T-helper 22 cell (primary cell): ENCODE measurements around the gene TAF1L.
"Not testable (repeated sequence)": the region's sequence is repeated elsewhere in the genome, so short reads cannot be mapped to it uniquely, and the experiment has no call there.

Experiments
- DNase-seq: peaks from one replicate; pipeline ENCODE4 v3.0.0-alpha.2; 2020; ENCODE audit warnings: low read depth

Gene TAF1L, protein sequence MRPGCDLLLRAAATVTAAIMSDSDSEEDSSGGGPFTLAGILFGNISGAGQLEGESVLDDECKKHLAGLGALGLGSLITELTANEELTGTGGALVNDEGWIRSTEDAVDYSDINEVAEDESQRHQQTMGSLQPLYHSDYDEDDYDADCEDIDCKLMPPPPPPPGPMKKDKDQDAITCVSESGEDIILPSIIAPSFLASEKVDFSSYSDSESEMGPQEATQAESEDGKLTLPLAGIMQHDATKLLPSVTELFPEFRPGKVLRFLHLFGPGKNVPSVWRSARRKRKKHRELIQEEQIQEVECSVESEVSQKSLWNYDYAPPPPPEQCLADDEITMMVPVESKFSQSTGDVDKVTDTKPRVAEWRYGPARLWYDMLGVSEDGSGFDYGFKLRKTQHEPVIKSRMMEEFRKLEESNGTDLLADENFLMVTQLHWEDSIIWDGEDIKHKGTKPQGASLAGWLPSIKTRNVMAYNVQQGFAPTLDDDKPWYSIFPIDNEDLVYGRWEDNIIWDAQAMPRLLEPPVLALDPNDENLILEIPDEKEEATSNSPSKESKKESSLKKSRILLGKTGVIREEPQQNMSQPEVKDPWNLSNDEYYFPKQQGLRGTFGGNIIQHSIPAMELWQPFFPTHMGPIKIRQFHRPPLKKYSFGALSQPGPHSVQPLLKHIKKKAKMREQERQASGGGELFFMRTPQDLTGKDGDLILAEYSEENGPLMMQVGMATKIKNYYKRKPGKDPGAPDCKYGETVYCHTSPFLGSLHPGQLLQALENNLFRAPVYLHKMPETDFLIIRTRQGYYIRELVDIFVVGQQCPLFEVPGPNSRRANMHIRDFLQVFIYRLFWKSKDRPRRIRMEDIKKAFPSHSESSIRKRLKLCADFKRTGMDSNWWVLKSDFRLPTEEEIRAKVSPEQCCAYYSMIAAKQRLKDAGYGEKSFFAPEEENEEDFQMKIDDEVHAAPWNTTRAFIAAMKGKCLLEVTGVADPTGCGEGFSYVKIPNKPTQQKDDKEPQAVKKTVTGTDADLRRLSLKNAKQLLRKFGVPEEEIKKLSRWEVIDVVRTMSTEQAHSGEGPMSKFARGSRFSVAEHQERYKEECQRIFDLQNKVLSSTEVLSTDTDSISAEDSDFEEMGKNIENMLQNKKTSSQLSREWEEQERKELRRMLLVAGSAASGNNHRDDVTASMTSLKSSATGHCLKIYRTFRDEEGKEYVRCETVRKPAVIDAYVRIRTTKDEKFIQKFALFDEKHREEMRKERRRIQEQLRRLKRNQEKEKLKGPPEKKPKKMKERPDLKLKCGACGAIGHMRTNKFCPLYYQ (N-terminal part only)

GRCh38 chr9:32635362-32635761, at the start of gene TAF1L:
TAF1L (minus strand) TSS chr9:32635669; CDS start chr9:32635579, 90 bp downstream.
- no peak for DNase-seq

GRCh38 chr9:32681751-32682150, 46.3 kb upstream of the TAF1L start:
- DNase-seq: no peak

GRCh38 chr9:32677931-32678330, 42.5 kb upstream of the TAF1L start:
- DNase-seq: no peak

GRCh38 chr9:32672469-32672868, 37.0 kb upstream of the TAF1L start:
- no peak for DNase-seq

DNA sequence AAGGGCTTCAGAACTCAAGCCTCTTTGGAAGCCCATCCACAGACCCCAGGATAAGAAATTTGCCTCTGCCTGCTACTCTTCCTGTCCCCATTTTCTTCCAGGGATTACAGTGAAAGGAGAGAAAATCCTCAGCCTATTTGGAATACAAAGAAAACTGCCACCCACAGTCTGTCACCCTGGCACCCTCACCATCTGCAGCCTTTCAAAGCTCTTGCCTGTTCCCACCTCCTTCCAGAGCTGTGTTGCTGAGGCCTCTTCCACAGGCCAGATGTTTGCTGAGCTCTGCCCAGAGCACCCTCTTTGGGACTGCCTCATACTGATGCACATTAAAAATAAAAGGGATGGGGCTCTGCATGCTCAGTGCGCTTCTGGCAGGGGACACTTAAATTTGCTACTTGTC, 35.9 kb upstream of the TAF1L start:
- DNase-seq: no peak

GRCh38 chr9:32665101-32665500, 29.6 kb upstream of the TAF1L start:
- no peak for DNase-seq

- DNase-seq: no peak
These were observed 28.3 kb upstream of the TAF1L start for GRCh38 chr9:32663741-32664140.

DNA sequence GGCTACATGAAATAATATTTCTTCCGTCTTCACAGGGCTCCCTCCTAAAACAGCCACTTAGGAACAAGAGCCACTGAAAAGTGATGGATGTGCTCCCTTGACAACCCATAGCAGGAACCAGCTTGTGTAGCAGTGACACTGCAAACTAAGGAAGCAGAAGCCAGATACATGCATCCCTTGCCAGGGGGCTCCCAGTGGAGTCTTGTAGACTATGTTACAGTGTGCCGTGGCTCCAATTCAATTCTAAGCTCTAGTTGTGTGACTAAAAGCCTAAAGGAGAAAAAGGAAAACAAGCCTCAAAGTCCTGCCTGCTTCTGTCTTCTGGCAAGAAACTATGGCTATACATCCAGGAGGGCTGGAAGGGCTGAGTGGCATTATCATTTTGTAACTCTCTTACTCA, 12.2 kb upstream of the TAF1L start:
- no peak for DNase-seq

DNA sequence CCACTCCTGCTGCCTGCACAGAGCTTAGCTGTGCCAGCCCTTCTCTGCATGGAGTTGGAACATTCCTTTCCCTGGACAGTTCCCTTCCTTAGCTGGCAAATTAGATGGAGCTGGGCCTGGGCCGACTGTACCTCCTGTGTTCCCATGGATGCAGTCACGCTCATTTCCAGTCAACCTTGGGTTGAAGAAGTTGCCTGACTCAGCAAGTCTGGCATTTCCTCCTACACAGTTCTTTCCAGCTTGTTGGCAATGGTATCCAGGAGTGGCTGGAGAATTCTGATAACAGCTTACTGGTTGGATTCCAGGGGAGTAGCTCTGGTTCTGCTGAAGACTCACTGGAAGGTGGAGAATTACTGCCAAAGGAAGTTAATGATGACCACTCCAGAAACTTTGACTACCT, 9.2 kb upstream of the TAF1L start:
- DNase-seq: no peak

GRCh38 chr9:32633151-32633550, 2.3 kb downstream of the TAF1L start:
- DNase-seq: not testable (repeated sequence)

DNA sequence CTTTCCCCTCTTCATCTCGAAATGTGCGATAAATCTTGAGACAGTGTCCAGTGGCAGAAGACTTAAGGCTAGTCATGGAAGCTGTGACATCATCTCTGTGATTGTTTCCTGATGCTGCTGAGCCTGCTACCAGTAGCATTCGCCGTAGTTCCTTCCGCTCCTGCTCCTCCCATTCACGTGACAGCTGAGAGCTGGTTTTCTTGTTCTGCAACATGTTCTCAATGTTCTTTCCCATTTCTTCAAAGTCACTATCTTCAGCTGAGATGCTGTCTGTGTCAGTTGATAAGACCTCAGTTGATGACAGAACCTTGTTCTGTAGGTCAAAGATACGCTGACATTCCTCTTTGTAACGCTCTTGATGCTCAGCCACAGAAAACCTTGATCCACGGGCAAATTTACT, 3.5 kb downstream of the TAF1L start:
- no peak for DNase-seq

- no peak for DNase-seq
These were observed 8.0 kb downstream of the TAF1L start for GRCh38 chr9:32627394-32627954.

DNA sequence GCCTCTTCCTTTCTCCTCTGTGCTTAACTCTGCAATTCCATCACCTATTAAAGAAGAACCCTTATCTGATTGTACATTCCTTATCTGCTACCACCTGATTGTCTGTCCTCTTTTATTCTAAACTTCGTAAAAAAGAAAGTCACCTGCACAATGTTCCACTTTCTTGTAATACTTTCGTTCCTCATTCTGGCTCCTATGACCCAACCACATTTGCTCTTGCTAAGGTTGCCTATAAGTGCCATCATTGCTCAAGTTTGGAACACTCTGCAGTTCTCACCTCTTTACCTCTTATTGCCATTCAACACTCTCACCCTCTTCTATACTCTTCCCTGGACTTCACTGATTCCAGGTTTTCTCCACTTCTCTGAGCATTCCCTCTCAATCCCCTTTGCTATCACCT, 10.1 kb downstream of the TAF1L start:
- DNase-seq: no peak

- no peak for DNase-seq
These were observed 12.5 kb downstream of the TAF1L start for GRCh38 chr9:32622948-32623347.

DNA sequence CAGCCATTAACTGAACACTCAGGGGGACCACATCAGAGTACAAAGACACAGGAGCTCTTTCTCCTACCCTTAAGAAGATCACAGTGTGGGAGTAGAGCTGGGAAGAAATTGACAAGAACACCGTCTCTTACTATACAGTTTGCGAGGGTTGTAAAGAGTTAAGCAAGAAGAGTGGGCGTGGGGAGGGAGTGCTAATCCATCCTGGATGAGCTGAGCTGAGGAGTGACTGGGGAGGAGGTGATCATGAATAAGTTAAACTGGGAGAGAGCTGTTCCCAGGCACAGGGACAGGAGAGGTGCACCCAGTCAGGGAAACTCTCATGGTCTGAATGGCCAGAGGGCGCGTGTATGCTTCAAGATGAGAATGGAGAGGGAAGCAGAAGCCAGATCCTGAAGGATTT, 17.2 kb downstream of the TAF1L start:
- no peak for DNase-seq

DNA sequence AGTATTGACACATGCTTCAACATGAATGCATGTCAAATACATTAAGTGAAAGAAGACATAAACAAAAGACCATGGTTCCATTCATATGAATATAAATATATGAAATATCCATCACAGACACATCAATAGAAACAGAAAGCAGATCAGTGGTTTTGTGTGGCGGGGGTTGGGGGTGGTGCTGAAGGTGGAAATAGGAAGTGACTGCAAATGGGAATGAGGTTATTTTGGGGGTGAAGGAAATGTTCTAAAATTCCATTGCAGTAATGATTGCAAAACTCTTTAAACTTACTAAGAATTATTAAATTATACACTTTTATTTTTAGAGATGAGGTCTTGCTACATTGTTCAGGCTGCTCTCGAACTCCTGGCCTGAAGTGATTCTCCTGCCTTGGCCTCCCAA, 28.7 kb downstream of the TAF1L start:
- DNase-seq: no peak

DNA sequence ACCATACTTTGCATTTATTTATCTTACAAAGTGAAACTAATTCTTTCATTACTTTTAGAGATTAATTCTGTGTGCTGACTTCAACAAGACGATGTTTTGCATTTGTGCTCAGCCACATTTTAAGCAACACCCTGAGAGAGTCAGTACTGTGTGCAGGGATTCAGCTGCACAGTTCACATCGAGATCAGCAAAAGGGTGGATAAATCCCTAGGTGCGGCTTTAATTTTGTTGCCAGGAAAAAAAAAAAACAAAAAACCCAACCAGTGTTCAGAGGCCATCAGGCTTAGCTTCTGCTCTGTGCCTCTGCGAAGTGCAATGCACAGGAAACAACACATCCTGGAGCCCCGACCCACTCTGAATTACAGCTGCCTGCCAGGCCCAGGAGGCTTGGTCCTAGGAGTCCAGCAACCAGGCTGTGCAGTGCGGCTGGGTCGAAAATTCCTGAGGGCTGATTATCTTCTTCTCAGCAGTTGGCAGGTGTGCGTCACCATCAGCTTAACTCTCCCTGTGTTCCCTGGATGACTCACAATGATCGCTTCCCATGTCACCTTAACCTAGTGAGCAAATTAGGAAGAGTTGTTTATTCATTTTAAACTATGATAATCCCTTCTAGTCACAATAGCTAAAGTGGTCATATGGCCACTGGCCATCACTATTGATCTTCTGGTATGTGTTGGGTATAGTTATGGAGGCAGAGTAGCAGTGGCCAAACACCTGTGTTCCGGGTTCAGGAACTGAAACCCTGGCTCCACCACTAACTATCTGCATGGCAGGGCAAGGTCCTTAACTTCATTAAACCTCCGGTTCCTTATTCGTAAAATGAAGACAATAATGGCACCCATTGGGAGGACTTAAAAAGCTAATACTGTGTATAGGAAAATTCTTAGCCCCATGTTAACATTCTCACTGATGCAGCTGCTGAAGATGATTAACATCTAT, 31.3 kb downstream of the TAF1L start:
- DNase-seq: no peak

DNA sequence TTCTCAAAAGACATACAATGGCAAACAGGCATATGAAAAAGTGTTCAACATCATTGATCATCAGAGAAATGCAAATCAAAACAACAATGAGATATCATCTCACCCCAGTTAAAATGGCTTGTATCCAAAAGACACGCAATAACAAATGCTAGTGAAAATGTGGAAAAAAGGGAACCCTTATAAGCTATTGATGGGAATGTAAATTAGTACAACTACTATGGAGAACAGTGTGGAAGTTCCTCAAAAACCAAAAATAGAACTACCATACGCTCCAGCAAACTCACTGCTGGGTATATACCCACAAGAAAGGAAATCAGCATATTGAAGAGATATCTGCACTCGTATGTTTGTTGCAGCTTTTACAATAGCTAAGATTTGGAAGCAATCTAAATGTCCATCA, 36.4 kb downstream of the TAF1L start:
- DNase-seq: not testable (repeated sequence)

DNA sequence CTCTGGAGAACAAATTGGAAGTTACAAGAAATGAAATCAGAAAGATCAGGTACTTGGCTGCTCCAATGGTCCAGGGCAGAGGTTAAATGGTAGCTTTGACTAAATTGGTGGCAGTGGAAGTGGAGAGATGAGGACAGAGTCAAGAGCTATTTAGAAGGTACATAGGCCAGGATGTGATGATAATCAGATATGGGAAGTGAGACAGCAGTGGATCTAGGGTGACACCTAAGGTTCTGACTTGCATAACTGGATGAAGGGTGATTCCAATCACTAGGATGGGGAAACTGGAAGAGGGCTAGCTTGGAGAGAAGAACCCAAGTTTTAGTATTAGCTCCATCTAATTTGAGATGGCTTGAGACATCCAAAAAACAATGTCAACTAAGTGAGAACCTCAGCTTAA, 38.5 kb downstream of the TAF1L start:
- DNase-seq: no peak

DNA sequence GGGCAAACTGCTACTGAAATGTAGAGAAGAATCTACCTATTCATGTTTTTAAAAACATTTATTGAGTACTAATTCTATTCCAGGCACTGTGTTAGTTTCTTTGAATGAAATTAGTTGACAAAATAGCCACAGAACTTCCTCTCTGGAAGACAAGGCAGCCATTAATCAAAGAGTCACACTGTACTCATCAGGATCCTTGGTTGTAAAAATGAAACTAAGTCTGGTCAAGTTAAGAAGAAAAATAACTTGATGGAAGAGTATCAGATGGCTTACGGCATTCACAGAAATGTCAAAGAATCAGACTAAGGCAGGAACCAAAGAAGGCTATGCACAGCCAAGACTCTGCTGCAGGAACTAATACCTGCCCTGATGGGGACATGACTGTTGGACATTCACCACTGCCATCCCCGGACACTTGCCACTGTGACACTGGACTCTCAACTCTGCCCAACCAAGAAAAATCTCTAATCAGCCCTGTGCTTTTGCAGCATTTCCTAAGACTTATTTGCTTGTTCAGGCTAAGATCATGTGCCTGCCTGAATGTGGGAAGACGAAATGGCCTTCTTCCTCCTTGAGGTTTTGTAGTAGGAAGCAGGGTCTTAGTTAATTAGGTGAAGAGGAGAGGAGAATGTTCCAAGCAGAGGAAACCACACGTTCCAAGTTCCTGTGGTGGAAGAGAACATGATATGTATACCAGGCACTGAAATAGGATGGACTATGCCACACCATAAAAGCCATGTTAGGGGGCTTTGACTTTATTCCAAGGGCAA, 39.2 kb downstream of the TAF1L start:
- no peak for DNase-seq
